Fibroblast of skin of right quadriceps (primary cell): ENCODE data around the gene CCDC50.

Experiments
- DNase-seq: peaks from one replicate; pipeline ENCODE4 v3.0.0-alpha.2; 2013

The CCDC50 gene, protein sequence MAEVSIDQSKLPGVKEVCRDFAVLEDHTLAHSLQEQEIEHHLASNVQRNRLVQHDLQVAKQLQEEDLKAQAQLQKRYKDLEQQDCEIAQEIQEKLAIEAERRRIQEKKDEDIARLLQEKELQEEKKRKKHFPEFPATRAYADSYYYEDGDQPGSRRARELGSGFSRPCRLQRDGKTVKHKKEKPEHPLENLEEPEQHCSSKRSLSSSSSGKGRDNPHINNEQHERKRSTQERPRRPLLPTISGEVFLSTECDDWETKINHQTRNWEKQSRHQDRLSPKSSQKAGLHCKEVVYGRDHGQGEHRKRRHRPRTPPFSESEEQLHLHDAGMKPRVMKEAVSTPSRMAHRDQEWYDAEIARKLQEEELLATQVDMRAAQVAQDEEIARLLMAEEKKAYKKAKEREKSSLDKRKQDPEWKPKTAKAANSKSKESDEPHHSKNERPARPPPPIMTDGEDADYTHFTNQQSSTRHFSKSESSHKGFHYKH

DNA sequence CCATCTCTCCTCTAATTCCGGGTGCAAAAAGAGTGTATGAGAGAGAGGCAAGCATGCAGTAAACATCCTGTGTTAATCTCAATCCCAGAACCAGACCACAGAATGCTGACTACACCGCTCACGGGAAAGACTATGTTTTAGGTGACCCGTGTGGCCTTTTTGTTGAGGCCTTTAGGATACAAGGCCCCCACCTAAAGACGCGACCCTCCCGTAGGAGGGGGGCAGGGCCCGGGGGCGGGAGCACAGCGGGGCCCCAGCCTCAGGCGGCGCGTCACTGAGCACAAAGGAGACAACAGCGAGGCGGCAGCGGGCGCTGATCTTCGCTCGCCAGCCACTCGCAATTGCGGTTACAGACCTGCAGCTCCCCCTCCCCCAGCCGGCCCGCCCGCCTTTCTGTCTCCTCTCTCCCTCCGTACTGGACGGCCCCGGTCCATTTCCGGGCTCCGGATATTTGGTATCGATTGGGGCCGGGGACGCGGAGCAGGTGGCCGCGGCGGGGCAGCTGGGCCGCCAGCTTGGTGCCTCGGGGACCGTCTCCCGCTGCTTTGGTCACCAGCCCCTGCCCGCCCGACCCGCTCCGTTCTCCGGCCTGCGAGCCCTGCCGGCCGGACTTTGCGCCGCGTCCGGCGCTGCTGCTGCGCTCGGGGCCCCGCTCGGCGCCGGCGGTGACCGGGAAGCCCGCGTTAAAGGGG is at the start of gene CCDC50:
Gene CCDC50, plus strand, starts transcription at position 433 of the 692 bp plus-strand sequence. CDS start 281 bp downstream, outside the sequence.
- peak; percentile 74 for DNase-seq

DNA sequence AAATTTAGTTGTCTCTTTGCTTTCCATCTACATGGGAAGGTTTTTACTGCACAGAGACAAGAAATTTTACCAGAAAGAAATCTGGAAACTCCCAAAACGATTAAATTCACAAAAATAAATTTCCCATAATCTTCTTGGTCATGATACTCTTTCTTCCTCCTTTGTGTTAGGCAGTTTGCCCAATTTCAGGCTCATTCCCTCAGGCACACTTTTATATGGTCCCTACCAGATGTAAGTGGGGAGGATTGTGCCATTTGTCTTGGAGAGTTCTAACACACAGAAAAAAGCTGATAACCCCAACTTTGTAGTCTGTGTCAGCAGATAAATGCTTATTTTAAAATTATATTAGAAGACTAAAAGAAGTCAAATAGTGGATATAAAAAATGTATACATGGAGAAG is 49.1 kb upstream of the CCDC50 start:
- no peak for DNase-seq

DNA sequence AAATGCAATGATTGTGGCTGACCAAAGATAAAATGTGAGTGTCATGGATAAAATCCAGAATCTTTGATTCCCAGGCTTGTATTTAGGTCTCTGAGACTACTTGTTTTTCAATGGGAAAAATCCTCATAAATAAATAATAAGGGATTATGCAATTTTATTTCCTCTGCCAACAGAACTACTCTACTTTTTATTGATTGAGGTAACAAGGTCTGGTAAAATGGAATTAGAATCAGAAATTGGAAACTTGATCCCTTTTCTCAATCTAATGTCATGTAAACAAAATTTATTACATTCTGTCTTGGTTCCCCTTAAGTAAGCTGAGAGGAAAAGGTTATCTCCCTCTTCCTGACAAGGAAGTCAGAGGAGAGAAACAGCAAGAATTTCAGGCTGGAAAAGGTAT is 48.3 kb upstream of the CCDC50 start:
- DNase-seq = no peak

DNA sequence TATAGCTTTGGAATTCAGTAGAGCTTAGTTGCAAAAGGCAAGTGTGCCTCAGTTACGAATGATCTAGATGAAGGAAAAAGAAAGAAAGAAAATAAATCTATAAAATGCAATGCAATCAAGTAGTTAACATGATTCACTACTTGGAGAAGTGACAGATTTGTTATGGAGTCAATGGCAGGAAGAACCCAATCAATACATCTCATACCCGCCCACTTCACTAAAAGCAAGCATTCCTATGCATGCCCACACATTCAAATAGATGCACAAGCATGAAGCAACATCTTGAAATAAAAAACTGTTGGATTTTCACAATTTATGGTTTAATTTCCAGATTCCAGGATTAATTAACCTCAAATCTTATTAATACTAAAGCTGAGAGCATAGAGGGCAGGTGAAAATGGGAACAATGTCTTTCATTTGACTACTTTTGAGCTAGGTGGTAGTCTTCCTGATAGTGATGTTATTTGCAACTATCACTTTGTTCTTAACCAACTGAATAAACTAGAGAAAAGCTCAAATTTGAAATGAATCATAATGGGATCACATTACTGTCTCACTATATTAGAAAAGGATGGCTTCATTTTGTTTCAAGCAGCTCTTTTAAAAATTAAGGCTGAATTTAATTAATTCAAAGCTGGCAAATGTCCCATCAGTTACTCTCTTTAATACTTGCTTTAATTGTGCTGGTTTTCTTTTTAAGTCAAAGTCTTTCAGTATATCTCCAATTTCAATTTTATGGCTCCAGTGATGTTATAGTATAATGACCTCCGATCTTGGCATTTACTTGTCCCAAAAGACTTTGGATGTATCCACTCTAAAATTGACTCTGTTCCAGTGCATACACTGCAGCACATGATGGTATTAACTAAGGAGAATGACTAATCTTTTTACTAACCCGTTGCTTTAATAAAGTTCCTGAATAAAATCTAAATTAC is 46.7 kb upstream of the CCDC50 start:
- DNase-seq = peak; percentile 7

DNA sequence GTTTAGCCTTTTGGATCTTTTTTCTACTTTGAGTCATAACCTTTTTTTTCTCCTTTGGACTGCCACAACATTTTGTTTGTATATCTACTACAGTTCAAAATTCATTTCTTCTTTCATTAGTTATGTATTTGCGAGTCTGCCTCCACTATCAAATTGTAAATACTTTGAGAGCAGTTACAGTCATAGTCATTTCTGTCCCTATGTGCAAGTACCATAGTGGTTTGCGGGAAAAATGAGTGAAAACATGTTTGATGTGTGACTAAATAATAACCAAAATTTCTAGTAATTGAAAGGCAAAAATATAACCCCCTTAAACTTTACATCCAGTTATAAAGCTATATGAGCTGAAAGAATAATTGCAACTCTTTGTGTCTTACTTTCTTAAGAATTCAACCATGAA is 45.8 kb upstream of the CCDC50 start:
- DNase-seq = no peak

DNA sequence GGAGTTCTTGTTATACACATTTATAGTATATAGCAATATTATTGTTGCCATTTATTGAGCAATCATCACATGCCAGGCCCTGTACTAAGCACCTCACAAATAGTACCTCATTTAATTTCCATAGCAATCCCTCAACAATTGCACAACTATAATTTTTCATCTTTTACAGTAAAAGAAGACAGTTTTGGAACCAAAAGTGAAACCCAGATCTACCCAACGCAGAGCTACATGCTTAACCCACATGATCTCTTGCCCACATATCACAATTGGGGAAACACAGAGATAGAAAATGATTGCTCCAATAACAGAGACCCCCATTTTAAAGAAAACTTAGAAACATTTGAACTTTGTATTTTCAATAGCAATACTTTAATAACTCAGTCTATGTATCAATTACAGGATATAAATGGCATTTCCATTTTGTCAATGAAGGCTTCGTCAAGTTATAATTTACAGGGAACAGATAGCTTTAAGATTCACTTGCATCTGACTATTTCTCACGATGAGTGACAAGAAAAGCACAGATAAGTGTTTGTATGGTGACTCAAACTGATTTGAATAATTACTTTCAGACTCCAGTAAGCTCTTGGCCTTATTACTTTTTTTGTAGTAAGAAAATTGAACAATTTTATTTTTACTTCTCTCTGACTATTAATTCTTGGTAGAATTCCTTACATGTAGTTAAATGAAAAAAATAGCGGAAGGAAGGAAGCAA is 38.7 kb upstream of the CCDC50 start:
- peak; percentile 15 for DNase-seq

DNA sequence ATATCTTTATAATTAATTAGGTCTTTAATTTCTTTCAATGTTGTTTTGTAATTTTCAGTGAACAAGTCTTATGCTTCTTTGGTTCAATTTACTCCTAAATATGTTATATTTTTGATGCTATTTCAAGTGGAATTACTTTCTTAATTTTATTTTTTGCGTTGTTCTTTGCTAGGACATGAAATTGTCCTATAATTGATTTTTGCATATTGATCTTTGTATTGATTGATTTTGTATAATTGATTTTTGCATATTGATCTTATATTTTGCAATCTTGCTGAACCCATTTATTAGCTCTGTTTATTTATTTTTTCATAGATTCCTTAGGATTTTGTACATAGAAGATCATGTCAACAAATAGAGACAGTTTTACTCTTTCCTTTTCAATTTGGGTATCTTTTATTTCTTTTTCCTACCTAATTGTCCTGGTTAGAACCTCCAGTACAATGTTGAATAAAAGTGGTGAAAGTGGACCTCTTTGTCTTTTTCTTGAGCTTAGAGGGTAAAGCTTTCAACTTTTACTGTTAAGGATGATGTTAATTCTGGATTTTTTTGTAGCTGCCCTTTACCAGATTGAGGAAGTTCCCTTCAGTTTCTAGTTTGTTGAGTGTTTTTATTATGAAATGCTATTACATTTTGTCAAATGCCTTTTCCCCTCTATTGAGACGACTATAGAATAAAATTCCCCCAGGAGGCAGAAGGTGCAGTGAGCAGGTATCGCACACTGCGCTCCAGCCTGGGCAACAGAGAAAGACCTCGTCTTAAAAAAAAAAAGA is 36.8 kb upstream of the CCDC50 start:
- no peak for DNase-seq

DNA sequence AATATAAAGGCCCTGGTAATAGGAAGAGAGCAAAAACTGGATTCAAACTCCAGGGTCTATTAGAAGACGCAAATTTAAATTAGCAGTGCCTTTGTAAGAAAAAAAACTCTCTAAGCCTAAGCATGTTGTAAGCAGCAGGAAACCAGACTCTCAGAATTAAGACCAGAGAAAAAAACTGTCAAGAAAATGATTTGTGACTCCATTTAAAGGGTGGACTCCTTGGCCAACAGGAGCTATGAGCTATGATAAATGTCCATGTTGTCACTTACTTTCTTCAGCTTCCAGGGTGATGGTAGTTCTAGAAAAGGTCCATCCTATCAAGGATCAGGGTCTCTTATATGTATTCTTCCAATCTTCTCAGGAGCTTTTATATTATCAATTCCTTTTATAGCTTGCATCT is 34.9 kb upstream of the CCDC50 start:
- no peak for DNase-seq

DNA sequence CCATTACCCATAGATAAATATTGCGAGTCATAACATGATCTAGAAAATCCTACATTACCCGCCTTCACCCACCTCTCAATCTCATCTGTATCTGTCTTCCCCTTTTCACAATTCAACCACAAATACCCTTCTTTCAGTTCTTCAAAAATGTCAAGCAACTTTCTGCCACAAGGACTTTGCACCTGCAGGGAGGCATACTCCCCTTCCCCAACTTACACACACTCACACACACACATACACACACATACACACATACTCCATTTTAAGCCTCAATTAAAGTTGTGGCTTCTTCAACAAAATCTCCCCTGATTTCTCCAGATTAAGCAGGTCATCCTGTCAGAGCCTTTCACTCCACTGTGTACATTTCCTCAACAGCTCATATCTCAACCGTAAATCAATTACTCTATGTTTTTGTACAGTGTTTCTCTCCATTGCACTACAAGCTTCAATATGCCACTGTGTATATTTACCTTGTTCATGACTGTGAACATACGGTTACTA is 33.1 kb upstream of the CCDC50 start:
- no peak for DNase-seq

DNA sequence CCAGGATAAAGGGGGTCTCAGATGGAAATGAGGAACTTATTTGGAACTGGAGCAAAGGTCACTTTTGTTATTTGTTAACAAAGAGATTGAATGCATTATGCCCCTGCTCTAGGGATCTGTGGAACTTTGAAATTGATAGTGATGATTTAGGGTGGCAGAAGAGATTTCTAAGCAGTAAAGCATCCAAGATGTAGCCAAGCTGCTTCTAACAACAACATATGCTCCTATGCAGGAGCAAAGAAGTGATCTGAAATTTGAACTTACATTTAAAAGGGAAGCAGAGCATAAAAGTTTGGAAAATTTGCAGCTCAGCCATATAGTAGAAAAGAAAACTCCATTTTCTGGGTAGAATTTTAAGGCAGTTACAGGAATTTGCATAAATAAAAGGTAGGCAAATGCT is 30.3 kb upstream of the CCDC50 start:
- DNase-seq = no peak

DNA sequence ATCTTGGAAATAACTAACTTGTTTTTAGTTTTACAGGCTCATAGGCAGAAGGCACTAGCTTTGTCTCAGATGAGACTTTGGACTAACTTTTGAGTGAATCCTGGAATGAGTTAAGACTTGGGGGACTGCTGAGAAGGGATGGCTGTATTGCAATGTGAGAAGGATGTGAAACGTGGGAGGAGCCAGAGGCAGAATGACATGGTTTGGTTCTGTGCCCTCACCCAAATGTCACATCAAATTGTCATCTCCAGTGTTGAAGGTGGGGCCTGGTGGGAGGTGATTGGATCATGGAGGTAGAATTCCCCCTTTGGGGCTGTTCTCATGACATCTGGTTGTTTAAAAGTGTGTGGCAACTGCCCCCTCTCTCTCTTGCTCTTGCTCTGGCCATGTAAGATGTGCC is 28.8 kb upstream of the CCDC50 start:
- DNase-seq = no peak

DNA sequence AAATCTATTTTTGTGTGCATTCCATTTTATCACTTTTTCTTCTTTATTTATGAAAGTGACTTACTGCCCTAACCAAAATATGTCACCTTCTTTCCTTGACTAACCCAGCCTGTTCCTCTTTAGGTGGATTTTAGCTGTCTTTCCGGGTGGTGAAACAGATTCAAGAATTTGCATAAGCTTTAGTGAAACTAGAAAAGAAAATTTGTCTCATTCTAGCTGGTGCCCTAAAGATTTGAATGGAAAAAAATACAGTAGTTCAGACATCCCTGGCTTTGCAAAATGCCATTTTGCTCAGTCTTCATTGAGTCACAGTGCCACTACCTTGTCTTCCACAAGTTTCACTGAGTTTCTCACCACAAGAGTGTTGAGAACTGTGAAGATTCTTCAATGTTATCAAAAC is 28.2 kb upstream of the CCDC50 start:
- no peak for DNase-seq

DNA sequence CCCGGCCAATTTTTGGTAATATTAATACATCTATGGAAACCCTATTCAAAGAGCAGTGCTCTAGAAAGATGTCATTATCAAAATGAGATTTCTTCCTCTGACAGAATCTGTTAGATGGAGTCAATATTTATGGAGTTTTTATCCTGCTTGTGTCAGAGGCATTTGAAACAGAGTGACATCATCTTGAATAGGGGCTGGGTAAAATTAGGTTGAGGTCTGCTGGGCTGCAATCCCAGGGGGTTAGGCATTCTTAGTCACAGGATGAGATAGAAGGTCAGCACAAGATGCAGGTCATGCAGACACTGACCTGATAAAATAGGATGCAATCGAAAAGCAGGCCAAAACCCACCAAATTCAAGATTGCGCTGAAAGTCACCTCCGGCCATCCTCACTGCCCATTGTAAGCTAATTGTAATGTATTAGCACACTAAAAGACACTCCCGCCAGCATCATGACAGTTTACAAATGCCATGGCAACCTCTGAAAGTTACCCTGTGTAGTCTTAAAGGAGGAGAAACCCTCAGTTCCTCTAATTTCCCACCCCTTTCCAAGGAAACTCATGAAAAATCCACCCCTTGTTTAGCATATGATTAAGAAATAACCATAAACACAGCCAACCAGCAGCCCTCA is 27.3 kb upstream of the CCDC50 start:
- no peak for DNase-seq

DNA sequence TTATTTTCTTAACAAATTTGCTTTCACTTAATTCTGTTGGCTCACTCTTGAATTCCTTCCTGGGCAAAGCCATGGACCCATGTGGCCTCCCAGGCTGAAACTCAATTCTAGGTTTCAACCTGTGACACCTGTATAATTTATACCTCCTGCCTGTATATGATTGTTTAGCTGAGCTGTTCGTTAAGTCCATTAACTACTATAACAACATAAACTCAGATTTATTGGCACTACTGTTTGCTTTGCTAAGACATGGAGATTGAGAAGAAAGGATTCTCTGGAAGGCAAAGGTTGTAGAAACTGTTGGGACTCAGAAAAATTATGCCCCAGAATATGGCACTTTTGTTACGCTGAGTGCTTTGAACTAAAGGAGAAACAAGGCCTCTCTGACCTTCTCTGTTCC is 26.7 kb upstream of the CCDC50 start:
- DNase-seq = no peak

DNA sequence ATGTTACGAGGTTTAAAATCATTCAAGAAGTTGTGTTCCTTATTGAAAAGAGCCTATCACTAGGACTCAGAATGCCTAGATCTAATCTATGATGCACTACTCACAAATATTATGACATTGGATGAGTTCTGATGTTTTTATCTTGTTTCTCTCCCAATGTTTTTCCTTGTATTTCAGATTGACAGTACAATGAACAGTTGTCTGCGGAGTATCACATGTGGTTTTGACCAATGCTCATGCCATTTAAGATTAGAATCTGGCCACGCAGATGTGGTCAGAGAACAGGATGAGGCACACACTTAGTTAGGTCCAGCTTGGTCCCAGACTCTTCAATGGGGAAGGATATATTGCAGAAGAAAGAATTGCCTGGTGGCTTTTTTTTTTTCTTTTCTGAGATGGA is 25.6 kb upstream of the CCDC50 start:
- DNase-seq = no peak

DNA sequence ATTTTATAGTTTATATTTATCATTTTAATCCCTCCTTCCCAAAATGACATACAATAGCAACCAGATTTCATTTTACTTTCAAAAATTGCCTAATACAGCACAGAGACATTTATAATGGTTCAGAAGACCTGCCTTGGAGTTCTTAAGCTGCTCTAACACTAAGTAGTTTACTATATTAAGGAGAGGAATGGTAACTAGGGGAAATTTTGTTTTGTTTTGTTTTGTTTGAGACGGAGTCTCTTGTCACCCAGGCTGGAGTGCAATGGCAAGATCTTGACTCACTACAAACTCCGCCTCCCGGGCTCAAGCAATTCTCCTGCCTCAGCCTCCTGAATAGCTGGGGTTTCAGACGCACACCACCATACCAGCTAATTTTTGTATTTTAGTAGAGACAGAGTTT is 22.8 kb upstream of the CCDC50 start:
- DNase-seq = no peak

DNA sequence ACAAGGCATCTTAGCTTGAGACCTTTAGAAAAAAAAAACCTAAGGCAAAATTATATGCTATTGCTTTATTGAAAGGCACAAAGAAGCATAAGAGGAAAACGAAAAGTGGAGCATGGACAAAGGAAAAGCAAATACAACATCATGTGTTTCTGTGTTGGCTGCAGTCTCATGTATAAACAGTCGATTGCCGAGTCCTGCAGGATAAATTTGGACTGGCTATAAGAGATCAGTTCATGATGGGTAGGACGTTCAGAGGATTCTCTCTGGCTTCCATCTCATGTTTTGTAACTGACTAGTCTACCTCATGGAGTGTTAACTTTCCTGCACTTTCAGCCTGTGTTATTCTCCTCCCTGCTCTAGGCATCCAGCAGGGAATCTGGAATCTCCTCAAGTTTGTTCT is 21.9 kb upstream of the CCDC50 start:
- no peak for DNase-seq

DNA sequence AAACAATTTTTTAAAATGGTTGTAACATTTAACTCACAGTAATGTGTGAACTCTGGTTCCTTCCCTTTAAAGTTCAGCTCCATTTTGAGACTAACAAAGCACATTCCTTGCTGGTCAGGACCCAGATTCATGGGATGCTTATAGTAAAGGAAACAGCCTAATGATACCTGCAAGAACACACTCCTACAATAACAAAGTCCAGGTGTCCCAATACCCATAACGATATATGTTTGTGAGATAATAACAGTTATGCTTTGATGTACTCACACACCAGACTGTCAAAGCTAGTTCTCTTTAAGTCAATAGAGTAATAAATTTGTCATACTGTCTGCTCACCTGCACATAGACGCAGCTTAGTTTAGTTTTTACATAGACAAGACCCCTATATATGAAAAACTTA is 15.9 kb upstream of the CCDC50 start:
- DNase-seq = no peak

DNA sequence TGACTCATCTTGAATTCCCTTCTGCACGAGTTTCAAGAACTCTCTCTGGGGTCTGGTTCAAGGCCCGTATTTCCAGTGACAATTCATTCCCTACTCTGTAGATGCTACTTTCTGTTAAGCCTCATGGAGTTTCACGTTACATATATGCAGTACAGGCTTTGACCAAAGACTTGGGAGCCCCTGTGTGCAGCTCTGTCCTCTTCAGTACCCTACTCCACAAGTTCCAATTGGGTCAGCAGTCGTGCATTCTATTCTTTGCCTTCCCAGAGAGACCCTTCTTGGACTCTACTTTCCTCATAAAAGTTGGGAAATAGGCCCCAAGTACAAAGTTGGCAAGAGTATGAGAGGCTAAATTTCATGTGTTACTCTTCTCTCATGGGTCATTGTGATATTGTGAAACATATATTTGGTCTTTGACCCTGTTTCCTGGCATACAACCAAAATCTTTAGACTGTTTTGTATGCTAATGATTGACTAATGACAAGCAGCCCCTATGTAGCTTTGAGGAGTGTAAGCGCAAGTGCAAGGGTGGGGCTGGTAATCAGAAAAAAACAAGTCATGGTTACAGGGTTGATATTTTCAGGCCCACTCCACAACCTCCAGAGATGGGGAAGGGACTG is 15.0 kb upstream of the CCDC50 start:
- DNase-seq = no peak

DNA sequence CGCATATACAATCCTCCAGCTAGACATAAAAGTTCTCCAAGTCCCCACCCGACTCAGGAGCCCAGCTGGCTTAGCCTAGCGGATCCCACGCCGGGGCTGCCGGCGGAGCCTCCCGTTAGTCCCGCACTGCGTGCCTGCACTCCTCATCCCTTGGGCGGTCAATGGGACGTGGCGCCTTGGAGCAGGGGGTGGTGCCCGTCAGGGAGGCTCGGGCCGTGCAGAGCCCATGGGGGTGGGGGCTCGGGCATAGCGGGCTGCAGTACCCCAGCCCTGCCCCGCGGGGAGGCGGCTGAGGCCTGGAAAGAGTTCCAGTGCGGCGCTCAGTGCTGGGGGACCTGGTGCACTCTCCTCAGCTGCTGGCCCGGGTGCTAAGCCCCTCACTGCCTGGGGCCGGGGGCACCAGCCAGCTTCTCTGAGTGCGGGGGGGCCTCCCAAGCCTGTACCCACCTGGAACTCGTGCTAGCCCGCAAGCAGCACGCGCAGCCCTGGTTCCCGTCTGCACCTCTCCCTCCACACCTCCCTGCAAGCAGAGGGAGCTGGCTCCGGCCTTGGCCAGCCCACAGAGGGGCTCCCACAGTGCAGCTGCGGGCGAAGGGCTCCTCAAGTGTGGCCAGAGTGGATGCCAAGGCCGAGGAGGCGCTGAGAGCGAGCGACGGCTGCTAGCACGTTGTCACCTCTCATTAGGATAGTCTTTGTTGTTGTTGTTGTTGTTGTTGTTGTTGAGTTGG is 12.2 kb upstream of the CCDC50 start:
- no peak for DNase-seq
